B cell (primary cell): ENCODE results near the gene FARP2. TPM values are rescaled to one million over a fixed set of nuclear protein-coding genes. Genes with fewer than 3 reads are reported as not detected.

Source experiments
- ATAC-seq: fragments of 200-7000 bp; cut with Tn5 transposase; one replicate; pipeline ENCODE4 v1.10.0; 2021; ENCODE audit warnings: low read depth, mild to moderate bottlenecking, moderate number of reproducible peaks, moderate library complexity
- CTCF ChIA-PET: fragments of 350-600 bp; sonication (Branson Sonifier 250); formaldehyde crosslinking; loops from one replicate; lab custom pipeline; 2021; ENCODE audit warnings: antibody characterized with exemption, inconsistent platforms; lab: Charles Lee
- POLR2A ChIA-PET: fragments of 350-600 bp; sonication (Branson Sonifier 250); formaldehyde crosslinking; loops from one replicate; lab custom pipeline; 2021; ENCODE audit warnings: antibody characterized with exemption; lab: Charles Lee
- DNase-seq: peaks from one replicate; pipeline ENCODE4 v3.0.0; 2013
- H2AFZ ChIP-seq: 2 replicates; pipeline ENCODE4 v1.6.1; 2012; ENCODE audit warnings: mild to moderate bottlenecking, low read depth, low read length; ENCODE audit not compliant: insufficient read depth, poor library complexity, severe bottlenecking
- H3K27ac ChIP-seq, 2 donors: 1 replicate in 1 of 2; 2 replicates in 1 of 2; pipeline ENCODE4 v1.5.1; 2012 to 2013; ENCODE audit warnings: low read length in 2 of 2, mild to moderate bottlenecking in 2 of 2, moderate library complexity in 1 of 2
- H3K27me3 ChIP-seq, 4 experiments: fragments of 200-600 bp in 1 of 4; sonication (generic) in 1 of 4; replicated peaks in 1 of 4; 1 replicate in 2 of 4; 2 replicates in 2 of 4; pipeline versions ENCODE4 v1.6.1 to v1.7.0; 2013 to 2016; ENCODE audit warnings: low read length in 3 of 4, mild to moderate bottlenecking in 2 of 4, mixed read lengths in 1 of 4, moderate library complexity in 1 of 4; ENCODE audit not compliant: insufficient read depth in 4 of 4, control insufficient read depth in 3 of 4; ENCODE audit errors: control extremely low read depth in 1 of 4
- H3K36me3 ChIP-seq, 2 experiments: replicated peaks in 1 of 2; 1 replicate in 1 of 2; 2 replicates in 1 of 2; pipeline versions ENCODE4 v1.6.1 to v1.7.1; 2013; ENCODE audit warnings: low read length in 1 of 2; ENCODE audit not compliant: insufficient read depth in 2 of 2, control insufficient read depth in 1 of 2; ENCODE audit errors: control extremely low read depth in 1 of 2, extremely low read depth in 1 of 2
- H3K4me1 ChIP-seq, 2 donors: fragments of 200-600 bp in 1 of 2; sonication (generic) in 1 of 2; 1 replicate in 1 of 2; 2 replicates in 1 of 2; pipeline versions ENCODE4 v1.5.1 to v1.6.1; 2013 to 2017; ENCODE audit warnings: low read length in 2 of 2; ENCODE audit not compliant: control insufficient read depth in 2 of 2, insufficient read depth in 2 of 2
- H3K4me2 ChIP-seq: replicated peaks from 2 replicates; pipeline ENCODE3; 2012; ENCODE audit warnings: mild to moderate bottlenecking, low read depth, low read length; ENCODE audit not compliant: poor library complexity, severe bottlenecking
- H3K4me3 ChIP-seq, 5 experiments: fragments of 200-600 bp in 1 of 5; sonication (generic) in 1 of 5; 1 replicate in 3 of 5; 2 replicates in 2 of 5; pipeline versions ENCODE4 v1.5.1 to v1.7.0; 2011 to 2016; ENCODE audit warnings: low read length in 4 of 5, mild to moderate bottlenecking in 4 of 5, low read depth in 2 of 5, control low read depth in 1 of 5, moderate library complexity in 1 of 5; ENCODE audit not compliant: insufficient read depth in 1 of 5; ENCODE audit errors: control extremely low read depth in 1 of 5, extremely low read depth in 1 of 5
- H3K79me2 ChIP-seq: fragments of 200-600 bp; sonication (generic); one replicate; pipeline ENCODE4 v1.6.0; 2016; ENCODE audit warnings: low read length; ENCODE audit not compliant: control insufficient read depth, insufficient read depth
- H3K9ac ChIP-seq: fragments of 200-600 bp; sonication (generic); 2 replicates; pipeline ENCODE4 v1.6.1; 2017; ENCODE audit warnings: mild to moderate bottlenecking, low read length, moderate library complexity
- H3K9me3 ChIP-seq, 3 donors: one replicate each; pipeline versions ENCODE4 v1.6.1 to v1.7.1; 2013; ENCODE audit warnings: low read length in 2 of 3; ENCODE audit not compliant: control insufficient read depth in 2 of 3, insufficient read depth in 1 of 3; ENCODE audit errors: control extremely low read depth in 1 of 3
- H4K20me1 ChIP-seq: 2 replicates; pipeline ENCODE4 v1.6.0; 2012; ENCODE audit warnings: mild to moderate bottlenecking, low read length; ENCODE audit not compliant: insufficient read depth, control insufficient read depth, poor library complexity, severe bottlenecking
- H3K27ac Mint-ChIP-seq: one replicate; pipeline ENCODE4 v1.8.0; 2021; ENCODE audit warnings: mixed read lengths
- H3K27me3 Mint-ChIP-seq: one replicate; pipeline ENCODE4 v1.8.0; 2021; ENCODE audit warnings: mixed read lengths
- H3K4me1 Mint-ChIP-seq: one replicate; pipeline ENCODE4 v1.8.0; 2021; ENCODE audit warnings: mixed read lengths
- H3K4me3 Mint-ChIP-seq: one replicate; pipeline ENCODE4 v1.8.0; 2021; ENCODE audit warnings: mixed read lengths
- H3K9me3 Mint-ChIP-seq: one replicate; pipeline ENCODE4 v1.8.0; 2022; ENCODE audit warnings: mixed read lengths; ENCODE audit not compliant: insufficient read depth
- CTCF ChIP-seq: fragments of 200-600 bp; IDR thresholded peaks from one replicate; pipeline ENCODE4 v1.8.0; 2022; ENCODE audit warnings: antibody characterized with exemption, mild to moderate bottlenecking
- EZH2 ChIP-seq: IDR thresholded peaks from 2 replicates; pipeline ENCODE4 v1.6.1; 2012; ENCODE audit warnings: borderline replicate concordance, low read depth, mild to moderate bottlenecking, moderate library complexity, low read length; ENCODE audit not compliant: insufficient read depth, poor library complexity, severe bottlenecking
- WGBS: methylation state at CpG from one replicate; pipeline ENCODE4 v1.1.5; 2013; ENCODE audit warnings: missing lambda C conversion rate; ENCODE audit not compliant: insufficient coverage; 5-methylcytosine and 5-hydroxymethylcytosine counted together
- intact Hi-C: fragments of 100-400 bp; cut with micrococcal nuclease; formaldehyde crosslinking; loops from one replicate; pipeline ENCODE4 v1.10.0; 2022
- polyA plus RNA-seq: library from polyadenylated mRNA; depleted of rRNA; stranded (reverse); fragments of >200 nt; gene quantifications from 2 replicates; pipeline ENCODE4 v1.2.3, GENCODE V29; 2012
- total RNA-seq, 2 donors: library from RNA; stranded (reverse); fragments of 120-200 nt in 1 of 2; gene quantifications; 1 replicate in 1 of 2; 2 replicates in 1 of 2; pipeline versions ENCODE4 v1.2.3 to v1.2.4, GENCODE V29; 2013 to 2022

The FARP2 gene
- total and polyA plus RNA-seq, 2 donors (not counting 1 experiment from before 2014, with no cell fraction given), result 37.1 to 114 TPM

- POLR2A ChIA-PET, result no interaction called here
Measured at GRCh38 chr2:241496904-241497877, 141.1 kb downstream of the FARP2 start.

More at GRCh38 chr2:241496904-241497877, 141.1 kb downstream of the FARP2 start:
- peaks cover 29% of the 10 kb centered on the region for H3K79me2 ChIP-seq
- H2AFZ ChIP-seq, result no peak overlapping the region
- Mint-ChIP-seq H3K9me3 (no peaks in the 10 kb centered on the region), H3K4me1 (no peaks in the 10 kb centered on the region), H3K4me3 (no peak overlapping the region), H3K27ac (no peak overlapping the region), H3K27me3 (no peaks in the 10 kb centered on the region)
- no peak overlapping the region for H3K9ac ChIP-seq
- no peak overlapping the region for H3K4me2 ChIP-seq
- H3K4me3 ChIP-seq, result no peak overlapping the region
- CTCF ChIA-PET, result no interaction called here
- H3K36me3 ChIP-seq, result peaks cover 0 to 50% of the 10 kb centered on the region in 2 experiments
- H3K4me1 ChIP-seq, result no peaks in the 10 kb centered on the region
- TF ChIP-seq EZH2, result no peak
- TF ChIP-seq CTCF, result no peak
- no peak for ATAC-seq
- H3K27ac ChIP-seq, result no peak overlapping the region
- H3K9me3 ChIP-seq, result no peaks in the 10 kb centered on the region
- no peaks in the 10 kb centered on the region for H3K27me3 ChIP-seq
- intact Hi-C loops, result no loop called here
- peaks cover 33% of the 10 kb centered on the region for H4K20me1 ChIP-seq
- DNase-seq, result no peak
- WGBS, result 98% methylated on average over 27 of the region's 29 CpGs
